Esophagus squamous epithelium (tissue), 4 donors: ENCODE data around the gene SS18L1.

Experiments used
- CTCF ChIP-seq, 6 experiments: fragments of 450-650 bp in 4 of 6; fragments of 200-600 bp in 2 of 6; sonication (generic) in 2 of 6; IDR thresholded peaks; one replicate each; pipeline ENCODE4 v1.5.1; 2016 to 2019; ENCODE audit warnings: antibody characterized with exemption in 6 of 6, mild to moderate bottlenecking in 4 of 6, moderate library complexity in 4 of 6
- POLR2A ChIP-seq, 4 donors: fragments of 450-650 bp; IDR thresholded peaks; one replicate each; pipeline ENCODE4 v1.6.1; 2017; ENCODE audit warnings: antibody characterized with exemption in 4 of 4, mild to moderate bottlenecking in 4 of 4, moderate library complexity in 3 of 4

DNA sequence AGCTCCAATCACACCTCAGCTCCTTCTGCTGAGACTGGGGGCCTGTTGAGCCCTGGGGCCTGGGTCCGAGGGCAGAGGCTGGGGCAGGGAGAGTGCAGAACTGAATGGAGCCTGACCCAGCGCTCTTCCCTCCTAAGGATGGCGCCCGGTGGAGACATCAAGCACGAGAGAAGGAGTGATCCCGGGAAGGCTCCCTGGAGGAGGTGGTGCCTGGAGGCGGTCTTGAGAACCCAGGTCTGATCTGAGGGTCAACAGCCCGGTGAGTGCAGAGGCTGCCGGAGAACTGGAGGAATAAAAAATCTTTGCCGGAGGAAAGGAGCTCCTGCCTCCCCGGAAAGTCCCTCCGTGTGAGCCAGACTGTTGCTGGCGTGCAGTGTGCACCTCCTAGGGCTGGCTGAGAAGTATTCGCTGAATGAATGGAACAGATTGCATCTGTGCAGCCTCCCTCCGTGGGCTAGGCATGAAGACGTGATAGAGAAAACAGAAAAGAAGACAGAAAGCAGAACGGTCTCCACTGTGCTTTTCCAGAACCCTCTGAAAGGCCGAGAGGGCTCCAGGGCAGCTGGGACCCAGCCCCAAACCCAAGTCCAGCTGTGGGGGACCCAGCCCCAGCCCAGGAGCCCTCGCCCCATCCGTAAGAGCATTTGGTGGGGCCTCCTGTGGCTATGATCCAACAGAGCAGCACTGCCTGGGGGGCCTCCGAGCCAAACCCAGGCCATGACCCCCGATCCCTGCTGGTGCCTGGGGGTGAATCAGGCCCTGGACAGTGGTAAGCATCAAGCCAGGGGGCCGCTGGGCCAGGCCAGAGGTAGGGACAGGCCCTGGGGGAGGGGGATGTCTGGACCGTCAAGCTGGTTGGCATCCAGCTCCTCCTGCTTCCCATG, 83.4 kb downstream of the SS18L1 start:
- TF ChIP-seq POLR2A (IDR thresholded peaks at IDR 0.05) = no peak
- TF ChIP-seq CTCF (IDR thresholded peaks at IDR 0.05) = no peak
